Right lobe of liver (tissue), 6 donors: ENCODE results near the gene MYO3A. TPM values are rescaled to one million over a fixed set of nuclear protein-coding genes. Genes with fewer than 3 reads are reported as not detected.

ENCODE experiments used
- ATAC-seq, 4 donors: fragments of 200-7000 bp; cut with Tn5 transposase; one replicate each; pipeline ENCODE4 v1.9.1; 2020; ENCODE audit warnings: mild to moderate bottlenecking in 4 of 4, moderate library complexity in 4 of 4
- DNase-seq, 3 donors: peaks; one replicate each; pipeline ENCODE4 v3.0.0-alpha.2; 2020
- H3K27ac ChIP-seq, 3 donors: fragments of 200-600 bp; one replicate each; pipeline ENCODE4 v1.8.0; 2022
- H3K27me3 ChIP-seq, 2 donors: fragments of 200-600 bp; one replicate each; pipeline ENCODE4 v1.8.0; 2022
- H3K36me3 ChIP-seq, 4 donors: fragments of 200-600 bp; sonication (generic) in 1 of 4; one replicate each; pipeline versions ENCODE4 v1.5.1 to v1.8.0; 2017 to 2022; ENCODE audit warnings: control low read depth in 1 of 4
- H3K4me1 ChIP-seq, 4 donors: fragments of 200-600 bp; sonication (generic) in 1 of 4; one replicate each; pipeline versions ENCODE4 v1.5.1 to v1.8.0; 2017 to 2022; ENCODE audit warnings: control low read depth in 1 of 4
- H3K4me3 ChIP-seq, 3 donors: fragments of 200-600 bp; one replicate each; pipeline ENCODE4 v1.8.0; 2022
- H3K9me3 ChIP-seq, 4 donors: fragments of 200-600 bp; sonication (generic) in 1 of 4; one replicate each; pipeline versions ENCODE4 v1.5.1 to v1.8.0; 2017 to 2022; ENCODE audit warnings: control low read depth in 1 of 4
- POLR2A ChIP-seq: fragments of 450-650 bp; IDR thresholded peaks from one replicate; pipeline ENCODE4 v1.6.1; 2017; ENCODE audit warnings: antibody characterized with exemption, mild to moderate bottlenecking
- WGBS: methylation state at CpG from one replicate; pipeline ENCODE4 v1.1.6; 2018; ENCODE audit warnings: low coverage, low lambda C conversion rate; ENCODE audit not compliant: insufficient coverage; ENCODE audit errors: missing lambda C conversion rate; 5-methylcytosine and 5-hydroxymethylcytosine counted together
- intact Hi-C, 2 donors: fragments of 100-400 bp; cut with DNase I; formaldehyde crosslinking; loops; one replicate each; pipeline versions ENCODE4 v1.11.2 to v1.14.1; 2022
- long read RNA-seq: library from polyadenylated mRNA; unstranded; transcript quantifications from one replicate; pipeline ENCODE4 v2.0.0, GENCODE V29; 2019
- total RNA-seq, 6 experiments: library from RNA; depleted of rRNA in 2 of 6; stranded (reverse); fragments of >200 nt in 2 of 6; fragmentation: NEBNext Ultra II Directional in 3 of 6; extraction: Animal tissue kit (Norgen Biotek cat#: 25700) in 3 of 6; gene quantifications; one replicate each; pipeline versions ENCODE4 v1.1.0 to v1.2.4, GENCODE V29; 2016 to 2023
- TF ChIP-seq, protein P1 (sequence below), 4 donors: fragments of 200-600 bp in 3 of 4; fragments of 450-650 bp in 1 of 4; IDR thresholded peaks; one replicate each; pipeline versions ENCODE4 v1.5.1 to v1.8.0; 2016 to 2022; ENCODE audit warnings: antibody characterized with exemption in 4 of 4, mild to moderate bottlenecking in 2 of 4
- donor health status: DM: no; HTN: yes; CAD: no.
- donor health status: DM: no; HTN: no; CAD: no.
- donor health status: DM: no; HTN: no; CAD: no.
- donor health status: DM: no; HTN: yes; CAD: no.
- donor health status: DM: no; HTN: yes; CAD: no.

The MYO3A gene
- under 1 TPM in 3 of 6 experiments, not detected in 3; 0.04 to 0.12 (median 0.12) TPM for total RNA-seq
- long read RNA-seq, result 0 reads

DNA sequence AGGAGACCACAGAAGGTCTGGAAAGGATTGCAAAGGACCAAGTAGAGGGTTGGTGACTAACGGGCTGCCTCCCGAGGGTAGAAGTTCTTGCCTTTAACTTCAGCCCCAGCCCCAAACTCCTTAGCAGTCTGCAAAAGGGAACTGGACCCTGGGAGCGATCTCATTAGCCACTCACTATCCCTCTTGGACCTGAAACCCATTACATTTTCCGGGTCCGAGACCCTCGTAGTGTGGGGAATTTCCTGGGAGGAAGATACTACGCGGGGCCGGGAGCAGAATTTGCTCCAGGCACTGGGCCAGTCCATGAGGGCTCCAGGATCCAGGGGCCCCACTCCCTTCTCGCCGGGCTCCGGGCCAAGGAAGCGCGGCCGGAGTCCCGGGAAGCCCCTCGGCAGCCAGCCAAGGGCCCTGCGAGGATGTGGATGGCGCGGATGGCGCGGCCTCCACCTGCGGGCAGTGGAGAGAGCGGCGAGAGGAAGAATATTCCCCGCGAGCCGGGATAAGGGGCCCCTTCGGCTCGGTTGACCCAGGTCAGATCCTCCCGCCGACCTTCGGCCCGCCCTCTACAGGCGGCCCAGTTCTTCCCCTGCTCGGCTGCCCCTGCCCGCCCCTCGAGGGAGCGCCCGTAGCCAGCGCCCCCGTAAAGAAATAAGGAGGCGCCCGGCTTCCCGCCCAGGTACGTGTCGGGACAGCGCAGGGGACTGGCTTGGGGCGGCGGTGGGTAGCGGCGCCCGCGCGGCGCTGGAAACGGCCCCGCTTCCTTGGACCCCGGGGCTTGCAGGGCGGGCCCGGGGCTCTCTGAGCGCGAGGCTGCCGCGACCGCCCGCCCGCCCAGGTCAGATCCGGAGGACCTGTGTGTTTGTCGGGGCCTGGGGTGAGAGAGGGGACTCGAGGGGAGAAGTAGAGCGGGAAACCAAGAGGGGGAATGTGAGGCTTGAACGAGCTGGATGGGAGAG is at the start of gene MYO3A:
Gene MYO3A, plus strand, starts transcription at position 577 of the 956 bp plus-strand sequence. CDS start 17,882 bp downstream, outside the sequence.
- H3K36me3 ChIP-seq, result no peaks in the 10 kb centered on the region
- no peak for TF ChIP-seq POLR2A
- TF ChIP-seq, protein P1, sequence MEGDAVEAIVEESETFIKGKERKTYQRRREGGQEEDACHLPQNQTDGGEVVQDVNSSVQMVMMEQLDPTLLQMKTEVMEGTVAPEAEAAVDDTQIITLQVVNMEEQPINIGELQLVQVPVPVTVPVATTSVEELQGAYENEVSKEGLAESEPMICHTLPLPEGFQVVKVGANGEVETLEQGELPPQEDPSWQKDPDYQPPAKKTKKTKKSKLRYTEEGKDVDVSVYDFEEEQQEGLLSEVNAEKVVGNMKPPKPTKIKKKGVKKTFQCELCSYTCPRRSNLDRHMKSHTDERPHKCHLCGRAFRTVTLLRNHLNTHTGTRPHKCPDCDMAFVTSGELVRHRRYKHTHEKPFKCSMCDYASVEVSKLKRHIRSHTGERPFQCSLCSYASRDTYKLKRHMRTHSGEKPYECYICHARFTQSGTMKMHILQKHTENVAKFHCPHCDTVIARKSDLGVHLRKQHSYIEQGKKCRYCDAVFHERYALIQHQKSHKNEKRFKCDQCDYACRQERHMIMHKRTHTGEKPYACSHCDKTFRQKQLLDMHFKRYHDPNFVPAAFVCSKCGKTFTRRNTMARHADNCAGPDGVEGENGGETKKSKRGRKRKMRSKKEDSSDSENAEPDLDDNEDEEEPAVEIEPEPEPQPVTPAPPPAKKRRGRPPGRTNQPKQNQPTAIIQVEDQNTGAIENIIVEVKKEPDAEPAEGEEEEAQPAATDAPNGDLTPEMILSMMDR (IDR thresholded peaks at IDR 0.05), result no peak
- H3K27me3 ChIP-seq, result peaks cover 0 to 14% of the 10 kb centered on the region in 2 donors
- ATAC-seq, result peak in 2 of 4 donors; percentile 29 to 49
- H3K4me1 ChIP-seq, result peaks cover 0 to 4% (median 0%) of the 10 kb centered on the region in 4 donors
- 7% methylated on average over 34 of the region's 73 CpGs for WGBS
- intact Hi-C loops, result no loop called here
- no peak within 1 kb of the TSS for H3K27ac ChIP-seq
- DNase-seq, result no peak
- peak within 1 kb of the TSS in 1 of 3 donors; percentile 27 for H3K4me3 ChIP-seq
- H3K9me3 ChIP-seq, result no peaks in the 10 kb centered on the region

- Histone ChIP-seq H3K4me3 (no peak overlapping the region), H3K27me3 (no peaks in the 10 kb centered on the region), H3K36me3 (no peaks in the 10 kb centered on the region), H3K9me3 (peaks cover 0 to 2% (median 0%) of the 10 kb centered on the region in 4 donors), H3K27ac (no peak overlapping the region), H3K4me1 (no peaks in the 10 kb centered on the region)
- intact Hi-C loops, result no loop called here
- DNase-seq (no peak), ATAC-seq (no peak)
- WGBS, result 66% methylated on average over 5 of the region's 5 CpGs
- TF ChIP-seq POLR2A, result no peak
- TF ChIP-seq, protein P1 (IDR thresholded peaks at IDR 0.05), result no peak
These were observed 45.4 kb upstream of the MYO3A start for GRCh38 chr10:25888627-25889026.

GRCh38 chr10:25890995-25891394 is 43.0 kb upstream of the MYO3A start:
- no peak overlapping the region for H3K4me3 ChIP-seq
- H3K27ac ChIP-seq, result no peak overlapping the region
- H3K36me3 ChIP-seq, result no peaks in the 10 kb centered on the region
- DNase-seq, result no peak
- H3K9me3 ChIP-seq, result peaks cover 0 to 2% (median 0%) of the 10 kb centered on the region in 4 donors
- TF ChIP-seq, protein P1 (IDR thresholded peaks at IDR 0.05), result no peak
- TF ChIP-seq POLR2A, result no peak
- no peaks in the 10 kb centered on the region for H3K27me3 ChIP-seq
- intact Hi-C loops, result no loop called here
- 60% methylated on average over 2 of the region's 2 CpGs for WGBS
- no peak for ATAC-seq
- no peaks in the 10 kb centered on the region for H3K4me1 ChIP-seq

- DNase-seq (no peak), ATAC-seq (no peak)
- Histone ChIP-seq H3K27ac (no peak overlapping the region), H3K27me3 (no peaks in the 10 kb centered on the region), H3K36me3 (no peaks in the 10 kb centered on the region), H3K4me3 (no peak overlapping the region), H3K4me1 (no peaks in the 10 kb centered on the region), H3K9me3 (no peaks in the 10 kb centered on the region)
- intact Hi-C loops, result no loop called here
- TF ChIP-seq, protein P1 (IDR thresholded peaks at IDR 0.05), result no peak
- no peak for TF ChIP-seq POLR2A
- 61% methylated on average over 5 of the region's 5 CpGs for WGBS
These were observed 38.2 kb upstream of the MYO3A start for GRCh38 chr10:25895856-25896255.
